Calu3 (cell line): ENCODE data around the gene ST8SIA5. TPM values are rescaled to one million over a fixed set of nuclear protein-coding genes. Genes with fewer than 3 reads are reported as not detected.

ENCODE experiments used
- BruUV-seq: library from RNA; stranded (reverse); fragments of 400-500 nt; replicated peaks from 2 replicates; lab custom pipeline; 2021; lab: Mats Ljungman, UMichigan
- CTCF ChIA-PET: fragments of 300-600 bp; sonication (Branson Sonifier 250); formaldehyde crosslinking; loops from one replicate; lab custom pipeline; 2022; ENCODE audit warnings: antibody characterized with exemption; lab: Charles Lee
- DNase-seq: peaks from one replicate; pipeline ENCODE4 v3.0.0; 2022
- H3K27ac Mint-ChIP-seq: one replicate; pipeline ENCODE4 v1.8.0; 2022; ENCODE audit warnings: mixed read lengths; ENCODE audit not compliant: unreplicated experiment
- H3K27me3 Mint-ChIP-seq: one replicate; pipeline ENCODE4 v1.8.0; 2022; ENCODE audit warnings: mixed read lengths; ENCODE audit not compliant: unreplicated experiment
- H3K36me3 Mint-ChIP-seq: one replicate; pipeline ENCODE4 v1.8.0; 2022; ENCODE audit warnings: mild to moderate bottlenecking, moderate library complexity, mixed read lengths; ENCODE audit not compliant: insufficient read depth, unreplicated experiment
- H3K4me1 Mint-ChIP-seq: one replicate; pipeline ENCODE4 v1.8.0; 2022; ENCODE audit warnings: mild to moderate bottlenecking, low read depth, mixed read lengths; ENCODE audit not compliant: unreplicated experiment
- H3K4me3 Mint-ChIP-seq: one replicate; pipeline ENCODE4 v1.8.0; 2022; ENCODE audit warnings: mild to moderate bottlenecking, low read depth, moderate library complexity, mixed read lengths; ENCODE audit not compliant: unreplicated experiment
- H3K9me3 Mint-ChIP-seq: one replicate; pipeline ENCODE4 v1.8.0; 2022; ENCODE audit warnings: low read depth, mixed read lengths; ENCODE audit not compliant: unreplicated experiment
- CTCF ChIP-seq: fragments of 200-600 bp; IDR thresholded peaks from one replicate; pipeline ENCODE4 v1.8.0; 2022; ENCODE audit warnings: antibody characterized with exemption; ENCODE audit not compliant: unreplicated experiment
- intact Hi-C: fragments of 100-400 bp; cut with micrococcal nuclease; formaldehyde crosslinking; loops from one replicate; pipeline ENCODE4 v1.10.0; 2022; ENCODE audit not compliant: unreplicated experiment
- total RNA-seq: library from RNA; stranded (reverse); gene quantifications from 2 replicates; pipeline ENCODE4 v1.2.3, GENCODE V29; 2022

Gene ST8SIA5
- total RNA-seq, 1 experiment from 2014 or later = not detected

DNA sequence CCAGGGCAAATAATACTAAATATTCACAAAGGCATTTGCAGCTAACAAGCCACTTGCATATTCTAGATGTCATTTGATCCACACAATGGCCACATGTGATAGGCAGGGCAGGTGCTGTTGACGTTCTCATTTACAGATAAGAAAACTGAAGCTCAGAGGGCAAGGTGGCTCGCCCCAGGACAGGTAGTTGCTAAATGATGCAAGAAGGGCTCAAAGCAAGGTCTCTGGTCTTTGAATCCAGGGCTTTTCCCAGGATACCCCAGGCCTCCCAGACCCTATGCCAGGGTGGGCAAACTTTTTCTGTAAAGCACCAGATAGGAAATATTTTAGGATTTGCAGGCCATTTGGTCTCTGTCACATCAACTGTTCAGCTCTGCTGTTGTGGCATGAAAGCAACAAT, 135.0 kb downstream of the ST8SIA5 start:
- Mint-ChIP-seq H3K27me3 (peaks cover 91% of the 10 kb centered on the region), H3K36me3 (no peaks in the 10 kb centered on the region), H3K4me1 (no peaks in the 10 kb centered on the region), H3K4me3 (no peak overlapping the region), H3K9me3 (no peaks in the 10 kb centered on the region), H3K27ac (no peak overlapping the region)
- no peak for DNase-seq
- TF ChIP-seq CTCF = no peak
- intact Hi-C loops = loop anchor here (2.0 kb wide), 1 partner anchor 473 kb away; no protein-coding TSS in a partner anchor
- CTCF ChIA-PET = interaction anchor here (1.2 to 2.0 kb wide), 2 partner anchors 341 to 449 kb away, joined by 5 to 16 read pairs; a partner anchor contains a TSS
- no TSS peak for BruUV-seq

DNA sequence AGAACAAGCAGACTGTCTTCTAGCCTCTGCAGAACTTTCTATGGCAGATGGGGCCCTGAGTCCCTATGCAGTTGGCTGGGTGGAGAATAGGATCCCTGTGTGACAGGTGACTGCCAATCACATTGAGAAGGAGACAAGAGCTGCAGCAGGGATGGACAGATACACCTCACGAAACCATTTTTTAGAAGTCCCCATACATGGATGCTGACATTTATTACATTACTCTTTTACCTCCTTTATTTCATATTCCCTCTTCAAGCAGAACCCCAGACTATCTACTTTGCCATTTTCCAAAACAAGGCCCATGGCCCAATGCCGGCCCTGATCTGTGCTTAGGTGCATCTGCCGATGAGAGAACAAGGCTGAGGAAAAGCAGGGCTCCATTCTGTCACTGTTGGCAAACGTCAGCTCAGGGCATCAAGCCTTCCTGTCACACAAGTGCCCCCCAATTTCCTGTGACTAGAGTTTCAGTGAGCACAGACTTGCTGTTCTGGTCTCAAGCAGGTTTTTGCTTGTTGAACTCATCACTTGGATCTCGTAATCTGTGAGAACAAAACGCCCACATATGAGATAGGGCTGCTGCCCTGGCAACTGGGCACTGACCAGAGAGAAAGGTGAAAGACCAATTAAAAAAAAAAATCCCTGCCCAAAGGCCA, 135.6 kb downstream of the ST8SIA5 start:
- Mint-ChIP-seq H3K4me1 (no peaks in the 10 kb centered on the region), H3K36me3 (no peaks in the 10 kb centered on the region), H3K27me3 (peaks cover 91% of the 10 kb centered on the region), H3K27ac (no peak overlapping the region), H3K9me3 (no peaks in the 10 kb centered on the region), H3K4me3 (no peak overlapping the region)
- intact Hi-C loops = no loop called here
- no peak for DNase-seq
- TF ChIP-seq CTCF = no peak
- CTCF ChIA-PET = interaction anchor here (2.0 kb wide), 1 partner anchor 340 kb away, joined by 16 read pairs; no protein-coding TSS in a partner anchor
- BruUV-seq = no TSS peak

- Mint-ChIP-seq H3K9me3 (no peaks in the 10 kb centered on the region), H3K27me3 (peaks cover 82% of the 10 kb centered on the region), H3K27ac (no peak overlapping the region), H3K4me1 (no peaks in the 10 kb centered on the region), H3K4me3 (no peak overlapping the region), H3K36me3 (no peaks in the 10 kb centered on the region)
- no TSS peak for BruUV-seq
- intact Hi-C loops = no loop called here
- no peak for DNase-seq
- CTCF ChIA-PET = no interaction called here
- no peak for TF ChIP-seq CTCF
Measured at GRCh38 chr18:46619559-46619958, 137.3 kb downstream of the ST8SIA5 start.

Other genes with a start within 250 kb of the ST8SIA5 start
- gene LOXHD1, start 99.8 kb downstream of the ST8SIA5 start, total RNA-seq = not detected in 2 replicates
- 30.8 and 33.6 TPM in 2 replicates for gene PIAS2, start 160.5 kb upstream of the ST8SIA5 start, total RNA-seq
- gene KATNAL2, start 160.5 kb upstream of the ST8SIA5 start, total RNA-seq = 5.7 and 7.6 TPM in 2 replicates